Testis (tissue), 3 donors: Measurements from ENCODE around the gene DMD. TPM values are rescaled to one million over a fixed set of nuclear protein-coding genes. Genes with fewer than 3 reads are reported as not detected.

Source experiments
- DNase-seq: peaks from one replicate; pipeline ENCODE4 v3.0.0-alpha.2; 2019
- H3K27ac ChIP-seq, 2 donors: fragments of 200-600 bp; sonication (generic); one replicate each; pipeline ENCODE4 v1.5.1; 2019
- H3K27me3 ChIP-seq: fragments of 200-600 bp; sonication (generic); one replicate; pipeline ENCODE4 v1.5.1; 2019
- H3K36me3 ChIP-seq: fragments of 200-600 bp; sonication (generic); one replicate; pipeline ENCODE4 v1.5.1; 2017; ENCODE audit warnings: low read depth; ENCODE audit errors: missing control alignments
- H3K4me1 ChIP-seq: fragments of 200-600 bp; sonication (generic); one replicate; pipeline ENCODE4 v1.5.1; 2019
- H3K4me3 ChIP-seq, 2 donors: fragments of 200-600 bp; sonication (generic); one replicate each; pipeline ENCODE4 v1.5.1; 2017 to 2019
- H3K9me3 ChIP-seq: fragments of 200-600 bp; sonication (generic); one replicate; pipeline ENCODE4 v1.5.1; 2017
- CTCF ChIP-seq, 3 experiments: fragments of 450-650 bp in 2 of 3; fragments of 200-600 bp in 1 of 3; sonication (generic) in 1 of 3; IDR thresholded peaks; one replicate each; pipeline ENCODE4 v1.5.1; 2016 to 2019; ENCODE audit warnings: antibody characterized with exemption in 3 of 3, mild to moderate bottlenecking in 2 of 3, moderate library complexity in 1 of 3
- POLR2A ChIP-seq: fragments of 450-650 bp; IDR thresholded peaks from one replicate; pipeline ENCODE4 v1.6.1; 2017; ENCODE audit warnings: antibody characterized with exemption, mild to moderate bottlenecking, moderate library complexity
- WGBS, 2 donors: methylation state at CpG; one replicate each; pipeline ENCODE4 v1.1.5; 2018; 5-methylcytosine and 5-hydroxymethylcytosine counted together
- intact Hi-C: fragments of 100-400 bp; cut with DNase I; formaldehyde crosslinking; loops from one replicate; pipeline ENCODE4 v1.15.1; 2023; ENCODE audit warnings: low total_unique reads
- polyA plus RNA-seq: library from polyadenylated mRNA; stranded (reverse); fragments of 350-450 nt; fragmentation: Illumina TruSeq; extraction: RNeasy Lipid Tissue Mini Kit (QIAGEN cat#74804); gene quantifications from one replicate; pipeline ENCODE4 v1.2.3, GENCODE V29; 2014; ENCODE audit warnings: low read depth, low replicate concordance; ENCODE audit not compliant: insufficient read depth
- total RNA-seq, 2 donors: library from RNA; depleted of rRNA; stranded (reverse); fragments of >200 nt; gene quantifications; one replicate each; pipeline ENCODE4 v1.2.3, GENCODE V29; 2016

Gene DMD
- total and polyA plus RNA-seq, 3 donors from 2014 or later, result 11.3 to 34.1 (median 24.2) TPM

- peak; percentile 24 for DNase-seq
- no peak overlapping the region for H3K4me3 ChIP-seq
Observed at GRCh38 chrX:33041141-33041540, 170.2 kb downstream of the DMD start.

GRCh38 chrX:33032700-33033099 is 178.6 kb downstream of the DMD start:
- H3K27ac ChIP-seq, result no peak overlapping the region
- 45 to 75% methylated on average over 3 of the region's 3 CpGs for WGBS, 2 donors
- intact Hi-C loops, result no loop called here
- H3K27me3 ChIP-seq, result no peaks in the 10 kb centered on the region
- H3K36me3 ChIP-seq, result no peaks in the 10 kb centered on the region
- DNase-seq, result no peak
- TF ChIP-seq CTCF (IDR thresholded peaks at IDR 0.05) (no peak), POLR2A (no peak)
- H3K9me3 ChIP-seq, result no peaks in the 10 kb centered on the region
- H3K4me3 ChIP-seq, result no peak overlapping the region
- H3K4me1 ChIP-seq, result no peaks in the 10 kb centered on the region

More at GRCh38 chrX:33041141-33041540, 170.2 kb downstream of the DMD start:
- intact Hi-C loops, result no loop called here
- H3K4me1 ChIP-seq, result no peaks in the 10 kb centered on the region
- 49 to 88% methylated on average over 19 to 22 of the region's 22 CpGs for WGBS, 2 donors
- H3K36me3 ChIP-seq, result no peaks in the 10 kb centered on the region
- H3K27ac ChIP-seq, result no peak overlapping the region
- no peaks in the 10 kb centered on the region for H3K9me3 ChIP-seq
- H3K27me3 ChIP-seq, result no peaks in the 10 kb centered on the region
- no peak for TF ChIP-seq CTCF (IDR thresholded peaks at IDR 0.05)
- no peak for TF ChIP-seq POLR2A

GRCh38 chrX:33014949-33015348 is 196.4 kb downstream of the DMD start:
- Histone ChIP-seq H3K36me3 (no peaks in the 10 kb centered on the region), H3K4me3 (no peak overlapping the region), H3K4me1 (no peaks in the 10 kb centered on the region), H3K9me3 (no peaks in the 10 kb centered on the region), H3K27ac (no peak overlapping the region), H3K27me3 (no peaks in the 10 kb centered on the region)
- 91 to 94% methylated on average over 6 of the region's 6 CpGs for WGBS, 2 donors
- DNase-seq, result no peak
- TF ChIP-seq POLR2A (no peak), CTCF (IDR thresholded peaks at IDR 0.05) (no peak)
- intact Hi-C loops, result no loop called here

- Histone ChIP-seq H3K4me3 (no peak overlapping the region), H3K27ac (no peak overlapping the region), H3K4me1 (no peaks in the 10 kb centered on the region), H3K9me3 (no peaks in the 10 kb centered on the region), H3K27me3 (no peaks in the 10 kb centered on the region), H3K36me3 (no peaks in the 10 kb centered on the region)
- DNase-seq, result no peak
- intact Hi-C loops, result no loop called here
- 90 to 94% methylated on average over 3 of the region's 3 CpGs for WGBS, 2 donors
- TF ChIP-seq POLR2A, result no peak
- TF ChIP-seq CTCF (IDR thresholded peaks at IDR 0.05), result no peak
Observed at GRCh38 chrX:33014086-33014485, 197.3 kb downstream of the DMD start.

- intact Hi-C loops, result no loop called here
- no peak overlapping the region for H3K27ac ChIP-seq
- no peaks in the 10 kb centered on the region for H3K27me3 ChIP-seq
- H3K4me3 ChIP-seq, result no peak overlapping the region
- H3K9me3 ChIP-seq, result no peaks in the 10 kb centered on the region
- TF ChIP-seq CTCF (IDR thresholded peaks at IDR 0.05) (no peak), POLR2A (no peak)
- H3K4me1 ChIP-seq, result no peaks in the 10 kb centered on the region
- no peak for DNase-seq
- no peaks in the 10 kb centered on the region for H3K36me3 ChIP-seq
Observed at GRCh38 chrX:33001107-33001506, 210.2 kb downstream of the DMD start.
